Stimulated activated CD8-positive, alpha-beta memory T cell treated with anti-CD3 and anti-CD28 coated beads, Interleukin-7, amount 100 ng/mL, for 48 hours (primary cell): ENCODE results near the gene FKBP8.
"Not testable (repeated sequence)": the region's sequence is repeated elsewhere in the genome, so short reads cannot be mapped to it uniquely, and the experiment has no call there.

Experiments used
- DNase-seq, 2 donors: peaks; one replicate each; pipeline ENCODE4 v3.0.0-alpha.2; 2020; ENCODE audit warnings: low read depth in 1 of 2; ENCODE audit errors: extremely low read depth in 1 of 2

The FKBP8 gene

GRCh38 chr19:18542941-18543813, at the start of gene FKBP8:
Gene FKBP8 (minus strand): TSS chr19:18543573. CDS start chr19:18541970, 1,603 bp downstream.
- peak; percentile 86 to 93 for DNase-seq

DNA sequence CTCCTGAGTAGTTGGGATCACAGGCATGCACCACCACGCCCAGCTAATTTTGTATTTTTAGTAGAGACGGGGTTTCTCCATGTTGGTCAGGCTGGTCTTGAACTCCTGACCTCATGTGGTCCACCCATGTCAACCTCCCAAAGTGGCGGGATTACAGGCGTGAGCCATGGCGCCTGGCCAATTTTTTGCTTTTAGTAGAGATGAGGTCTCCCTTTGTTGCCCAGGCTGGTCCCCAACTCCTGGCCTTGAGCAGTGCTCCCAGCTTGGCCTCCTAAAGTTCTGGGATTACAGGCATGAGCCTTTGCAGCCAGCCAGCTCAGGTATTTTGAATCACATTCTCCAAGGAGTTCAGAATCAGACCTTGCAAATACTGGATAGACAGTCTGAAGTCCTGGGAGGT, 49.4 kb upstream of the FKBP8 start:
- DNase-seq = not testable (repeated sequence)

DNA sequence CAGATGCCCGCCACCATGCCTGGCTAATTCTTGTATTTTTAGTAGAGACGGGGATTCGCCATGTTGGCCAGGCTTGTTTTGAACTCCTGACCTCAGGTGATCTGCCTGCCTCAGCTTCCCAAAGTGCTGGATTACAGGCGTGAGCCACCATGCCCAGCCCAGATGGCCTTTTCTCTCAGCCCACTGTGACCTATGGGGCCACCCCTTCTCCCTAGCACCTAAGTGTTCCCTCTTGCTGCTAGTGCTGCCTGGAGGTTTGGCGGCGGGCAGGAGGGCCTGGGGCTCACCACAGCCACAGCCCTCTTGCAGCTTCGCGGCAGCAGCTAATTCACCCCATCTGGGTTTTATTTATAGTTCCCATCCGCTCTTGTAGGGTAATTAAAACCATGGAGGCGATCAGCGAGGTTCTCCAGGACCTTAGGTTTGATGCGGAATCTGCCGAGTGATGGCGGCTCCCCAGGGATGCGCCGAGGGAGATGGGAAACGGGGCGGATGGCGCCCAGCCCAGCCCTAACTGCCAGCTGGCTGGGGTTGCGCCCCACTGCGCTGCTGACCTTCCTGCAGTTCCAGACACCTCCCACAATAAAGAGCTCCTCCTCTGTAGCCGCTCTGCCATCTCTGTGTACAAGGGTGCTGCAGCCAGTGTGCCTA, 48.5 kb upstream of the FKBP8 start:
- DNase-seq = no peak

DNA sequence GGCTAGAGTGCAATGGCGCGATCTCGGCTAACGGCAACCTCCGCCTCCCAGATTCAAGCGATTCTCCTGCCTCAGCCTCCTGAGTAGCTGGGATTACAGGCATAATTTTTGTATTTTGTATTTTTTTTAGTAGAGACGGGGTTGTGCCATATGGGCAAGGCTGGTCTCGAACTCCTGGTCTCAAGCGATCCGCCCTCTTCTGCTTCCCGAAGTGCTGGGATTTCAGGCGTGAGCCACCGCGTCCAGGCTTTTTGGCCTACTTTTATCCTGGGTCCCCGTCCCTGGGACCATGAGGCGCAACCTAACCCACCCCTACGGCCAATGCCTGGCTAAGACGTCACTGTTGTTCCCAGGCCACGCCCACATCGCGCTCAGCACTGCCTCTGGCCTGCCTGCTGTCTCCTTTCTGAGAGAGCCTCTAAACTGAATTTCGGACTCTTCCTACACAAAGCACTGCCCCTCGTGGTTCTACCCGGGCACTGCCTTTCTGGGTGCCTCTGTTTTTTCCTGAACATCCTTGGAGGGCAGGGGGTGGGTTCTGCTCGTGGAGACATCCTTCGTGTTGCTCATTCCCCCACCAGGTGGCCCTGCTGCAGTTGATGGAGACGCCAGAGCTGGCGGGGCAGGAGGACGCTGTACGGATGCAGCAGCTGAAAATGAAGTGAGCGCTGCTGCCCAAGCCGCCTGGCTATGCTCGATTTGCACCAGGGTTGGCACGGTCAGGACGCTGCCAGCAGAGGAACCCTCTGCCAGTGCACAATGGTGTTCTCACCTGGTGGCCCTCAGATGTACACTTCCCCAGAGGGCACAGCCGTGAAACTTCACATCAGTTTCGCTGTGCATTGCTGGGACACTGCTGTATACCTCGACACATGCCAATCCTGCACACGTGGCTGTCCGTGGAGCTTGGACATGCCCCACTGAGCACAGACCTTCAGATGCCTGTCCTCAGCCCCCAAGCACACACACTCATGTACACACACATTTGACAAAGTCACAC, 47.2 kb upstream of the FKBP8 start:
- no peak for DNase-seq

GRCh38 chr19:18589380-18590272, 46.3 kb upstream of the FKBP8 start:
- DNase-seq = peak; percentile 40 to 53

GRCh38 chr19:18588611-18589379, 45.4 kb upstream of the FKBP8 start, which contains the start of gene REX1BD:
Gene REX1BD (plus strand): TSS chr19:18588798. CDS start chr19:18588802, 4 bp downstream.
- DNase-seq = peak; percentile 76 to 79

- no peak for DNase-seq
These were observed 44.7 kb upstream of the FKBP8 start for GRCh38 chr19:18587962-18588610.

- DNase-seq = no peak
These were observed 44.2 kb upstream of the FKBP8 start for GRCh38 chr19:18587561-18587960.

DNA sequence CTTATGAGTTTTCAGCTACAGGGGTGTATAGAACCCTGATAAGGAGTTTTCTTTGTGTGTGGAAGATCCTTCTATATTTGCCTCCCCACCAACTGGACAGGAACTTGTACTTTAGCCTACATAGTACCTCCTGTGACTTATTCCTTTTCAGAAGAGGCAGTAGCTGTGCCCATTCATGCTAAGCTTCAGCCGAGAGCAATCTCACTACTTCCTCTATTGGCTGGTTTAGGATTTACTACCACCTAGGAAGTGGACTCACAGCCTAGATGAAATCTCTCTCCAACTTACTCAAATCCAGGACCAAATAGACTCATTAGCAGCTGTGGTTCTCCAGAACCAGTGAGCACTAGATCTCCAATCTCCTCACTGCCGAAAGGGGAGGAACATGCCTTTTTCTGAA, 42.9 kb upstream of the FKBP8 start:
- no peak for DNase-seq

DNA sequence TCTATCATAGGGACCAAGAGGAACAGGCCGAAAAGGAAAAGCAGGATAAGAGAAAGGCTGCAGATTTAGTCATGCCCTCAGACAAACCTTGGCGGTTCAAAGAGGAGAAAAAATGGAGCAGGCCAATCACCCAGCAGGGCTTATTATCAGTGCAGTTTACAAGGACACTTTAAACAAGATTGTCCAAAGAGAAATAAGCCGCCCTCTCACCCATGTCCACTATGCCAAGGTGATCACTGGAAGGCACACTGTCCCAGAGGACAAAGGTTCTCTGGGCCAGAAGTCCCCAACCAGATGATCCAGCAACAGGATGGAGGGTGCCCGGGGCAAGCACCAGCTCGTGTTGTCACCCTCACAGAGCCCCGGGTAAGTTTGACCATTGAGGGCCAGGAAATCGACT, 36.9 kb upstream of the FKBP8 start:
- DNase-seq = no peak

DNA sequence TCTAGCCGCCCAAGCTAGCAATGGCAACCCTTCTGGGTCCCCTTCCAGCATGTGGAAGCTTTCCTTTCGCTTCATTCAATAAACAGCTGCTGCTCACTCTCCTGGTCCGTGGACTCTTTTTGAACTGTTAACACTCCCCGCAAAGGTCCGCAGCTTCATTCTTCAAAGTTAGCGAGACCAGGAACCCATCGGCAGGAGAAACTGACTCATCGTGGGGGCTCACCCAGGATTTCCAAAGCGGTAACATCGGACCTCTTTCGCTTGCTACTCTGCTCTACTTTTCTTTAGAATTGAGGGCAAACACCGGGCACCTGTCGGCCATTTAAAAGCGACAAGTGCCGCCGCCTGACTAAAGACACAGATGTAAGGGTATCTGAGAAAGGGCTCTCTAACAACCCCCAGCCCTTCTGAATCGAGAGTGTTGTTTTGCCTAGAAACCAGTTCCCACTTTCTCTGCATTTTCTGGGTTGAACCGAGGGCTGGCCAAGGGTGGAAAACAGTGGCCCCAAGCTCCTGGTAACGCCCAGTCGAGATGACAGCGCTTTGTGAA, 34.1 kb upstream of the FKBP8 start:
- DNase-seq = no peak

DNA sequence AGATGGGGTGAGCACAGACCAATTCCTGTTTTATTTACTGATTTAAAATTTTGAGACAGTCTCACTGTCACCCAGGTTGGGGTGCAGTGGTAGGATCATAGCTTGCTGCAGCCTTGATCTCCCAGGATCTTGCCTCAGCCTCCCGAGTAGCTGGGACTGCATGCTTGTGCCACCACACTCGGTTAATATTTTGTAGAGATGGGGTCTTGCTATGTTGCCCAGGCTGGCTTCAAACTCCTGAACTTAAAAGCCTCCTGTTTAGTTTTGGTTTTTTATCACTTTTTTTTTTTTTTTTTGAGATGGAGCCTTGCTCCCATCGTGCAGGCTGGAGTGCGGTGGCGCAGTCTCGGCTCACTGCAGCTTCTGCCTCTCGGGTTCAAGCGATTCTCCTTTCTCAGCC, 33.0 kb upstream of the FKBP8 start:
- no peak for DNase-seq

DNA sequence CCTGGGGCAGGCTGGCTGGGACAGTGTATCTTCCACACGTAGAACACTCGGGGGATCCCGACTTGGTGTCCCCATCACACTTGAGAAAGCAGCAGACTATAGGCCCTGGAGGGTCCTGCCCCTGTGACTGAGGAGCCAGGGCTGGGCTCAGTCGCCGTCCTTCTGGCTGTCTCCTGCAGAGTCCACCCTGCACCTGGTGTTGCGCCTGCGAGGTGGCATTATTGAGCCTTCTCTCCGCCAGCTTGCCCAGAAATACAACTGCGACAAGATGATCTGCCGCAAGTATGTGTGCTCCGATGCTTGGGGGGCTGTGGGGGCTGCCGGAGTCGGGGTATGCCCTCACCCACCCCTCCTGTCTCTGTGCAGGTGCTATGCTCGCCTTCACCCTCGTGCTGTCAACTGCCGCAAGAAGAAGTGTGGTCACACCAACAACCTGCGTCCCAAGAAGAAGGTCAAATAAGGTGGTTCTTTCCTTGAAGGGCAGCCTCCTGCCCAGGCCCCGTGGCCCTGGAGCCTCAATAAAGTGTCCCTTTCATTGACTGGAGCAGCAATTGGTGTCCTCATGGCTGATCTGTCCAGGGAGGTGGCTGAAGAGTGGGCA, 31.4 kb upstream of the FKBP8 start:
- no peak for DNase-seq

- DNase-seq = peak; percentile 97 to 99
These were observed 28.4 kb upstream of the FKBP8 start, which contains the start of gene UBA52 for GRCh38 chr19:18571564-18572344. Gene UBA52 (plus strand): TSS chr19:18571857. CDS start chr19:18573301, 1,444 bp downstream.

DNA sequence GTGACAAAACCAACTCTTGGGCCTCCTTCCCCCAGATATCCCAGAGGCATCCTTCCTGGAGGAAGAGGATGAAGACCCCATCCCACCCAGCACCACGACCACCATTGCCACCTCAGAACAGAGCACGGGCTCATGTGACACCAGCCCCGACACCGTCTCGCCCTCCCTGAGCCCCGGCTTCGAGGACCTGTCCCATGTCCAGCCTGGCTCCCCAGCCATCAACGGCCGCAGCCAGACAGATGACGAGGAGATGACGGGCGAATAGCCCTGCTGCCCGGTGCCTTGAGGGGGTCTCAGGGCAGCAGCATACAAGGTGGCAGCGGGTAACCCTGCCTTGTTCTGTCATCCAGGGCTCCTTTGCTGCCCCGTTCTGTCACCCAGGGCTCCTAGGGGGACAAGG, 25.0 kb upstream of the FKBP8 start:
- DNase-seq = no peak

DNA sequence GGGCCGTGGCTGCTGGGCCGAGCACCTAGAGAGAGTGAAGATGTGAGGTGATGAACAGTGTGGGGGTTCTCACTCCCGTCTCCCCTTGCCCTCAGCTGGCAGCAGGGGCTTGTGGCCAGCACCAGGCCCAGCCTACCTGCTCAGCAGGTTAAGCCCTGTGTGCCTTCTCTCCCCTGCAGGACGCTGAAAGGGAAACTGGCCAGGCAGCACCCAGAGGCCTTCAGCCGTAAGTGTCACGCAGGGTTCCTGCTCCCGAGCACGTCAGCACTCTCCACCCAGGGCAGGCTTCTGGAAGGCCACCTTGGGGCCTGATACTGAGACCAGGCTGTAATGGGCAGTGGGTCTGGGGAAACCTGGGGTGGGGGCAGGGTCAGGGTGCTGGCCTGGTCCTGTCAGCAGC, 23.6 kb upstream of the FKBP8 start:
- no peak for DNase-seq

DNA sequence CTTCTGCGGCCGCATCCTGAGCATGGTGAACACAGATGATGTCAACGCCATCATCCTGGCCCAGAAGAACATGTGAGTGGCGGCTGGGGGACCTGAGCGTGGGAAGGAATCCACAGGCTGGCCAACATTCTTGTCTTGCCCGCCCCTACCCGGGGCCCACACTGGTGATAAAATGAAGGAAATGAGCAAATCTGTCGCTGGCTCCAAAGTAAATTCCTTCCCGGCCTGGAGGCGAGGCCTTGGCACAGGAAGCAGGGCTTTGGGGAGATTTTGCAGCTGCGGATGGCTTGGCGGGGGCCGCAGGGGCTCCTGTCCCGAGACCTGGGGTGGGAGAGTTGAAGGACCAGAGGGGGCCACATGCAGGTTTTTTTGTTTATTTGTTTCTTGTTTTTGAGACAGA, 18.7 kb upstream of the FKBP8 start:
- DNase-seq = no peak
